Endothelial cell (in vitro differentiated cells): ENCODE measurements around the gene AQP6. TPM values are rescaled to one million over a fixed set of nuclear protein-coding genes. Genes with fewer than 3 reads are reported as not detected.

Source experiments
- DNase-seq: peaks from one replicate; pipeline ENCODE4 v3.0.0; 2021; ENCODE audit warnings: low spot score
- H3K27ac Mint-ChIP-seq: one replicate; pipeline ENCODE4 v1.8.0; 2021; ENCODE audit warnings: mixed read lengths, inconsistent platforms; ENCODE audit not compliant: unreplicated experiment
- H3K27me3 Mint-ChIP-seq: one replicate; pipeline ENCODE4 v1.8.0; 2021; ENCODE audit warnings: mild to moderate bottlenecking, moderate library complexity, mixed read lengths, inconsistent platforms; ENCODE audit not compliant: unreplicated experiment
- H3K36me3 Mint-ChIP-seq: one replicate; pipeline ENCODE4 v1.8.0; 2021; ENCODE audit warnings: mild to moderate bottlenecking, low read depth, mixed read lengths, inconsistent platforms; ENCODE audit not compliant: unreplicated experiment
- H3K4me1 Mint-ChIP-seq: one replicate; pipeline ENCODE4 v1.8.0; 2021; ENCODE audit warnings: mild to moderate bottlenecking, mixed read lengths, inconsistent platforms; ENCODE audit not compliant: unreplicated experiment
- H3K4me3 Mint-ChIP-seq: one replicate; pipeline ENCODE4 v1.8.0; 2021; ENCODE audit warnings: mild to moderate bottlenecking, mixed read lengths, inconsistent platforms; ENCODE audit not compliant: unreplicated experiment
- H3K9me3 Mint-ChIP-seq: one replicate; pipeline ENCODE4 v1.8.0; 2021; ENCODE audit warnings: mixed read lengths, inconsistent platforms; ENCODE audit not compliant: unreplicated experiment
- total RNA-seq: library from RNA; stranded (reverse); fragmentation: NEBNext Ultra II Directional; extraction: Animal tissue kit (Norgen Biotek cat#: 25700); gene quantifications from one replicate; pipeline ENCODE4 v1.2.1, GENCODE V29; 2021; ENCODE audit not compliant: unreplicated experiment
- TF ChIP-seq, protein P1 (sequence below): fragments of 200-600 bp; sonication (generic); IDR thresholded peaks from one replicate; pipeline ENCODE4 v1.5.0; 2021; ENCODE audit warnings: antibody characterized with exemption; ENCODE audit not compliant: unreplicated experiment

AQP6 gene
- total RNA-seq, 1 donor from 2014 or later, result not detected

DNA sequence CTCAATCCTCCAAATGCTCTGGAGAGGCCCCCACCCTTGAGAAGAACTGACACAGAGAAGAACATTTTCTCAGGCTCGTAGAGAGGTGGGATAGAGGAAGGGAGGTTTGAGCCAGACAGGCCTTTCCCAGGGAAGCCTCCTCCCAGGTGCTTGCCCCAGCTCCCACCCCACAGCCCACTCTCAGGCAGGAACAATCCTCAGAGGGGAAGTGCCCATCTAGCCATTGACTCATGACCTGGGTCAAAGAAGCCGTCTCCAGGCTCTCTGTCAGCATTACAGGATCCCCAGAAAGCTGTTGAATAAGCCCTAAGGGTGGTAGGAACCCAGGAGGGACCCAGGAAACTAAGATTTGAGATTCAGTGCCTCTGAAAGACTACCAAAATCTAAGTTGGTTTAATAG, 3.8 kb downstream of the AQP6 start:
- H3K9me3 Mint-ChIP-seq, result no peaks in the 10 kb centered on the region
- H3K4me3 Mint-ChIP-seq, result no peak overlapping the region
- H3K27me3 Mint-ChIP-seq, result peaks cover 3% of the 10 kb centered on the region
- no peak for DNase-seq
- peaks cover 29% of the 10 kb centered on the region for H3K4me1 Mint-ChIP-seq
- peaks cover 4% of the 10 kb centered on the region for H3K36me3 Mint-ChIP-seq
- TF ChIP-seq, protein P1, sequence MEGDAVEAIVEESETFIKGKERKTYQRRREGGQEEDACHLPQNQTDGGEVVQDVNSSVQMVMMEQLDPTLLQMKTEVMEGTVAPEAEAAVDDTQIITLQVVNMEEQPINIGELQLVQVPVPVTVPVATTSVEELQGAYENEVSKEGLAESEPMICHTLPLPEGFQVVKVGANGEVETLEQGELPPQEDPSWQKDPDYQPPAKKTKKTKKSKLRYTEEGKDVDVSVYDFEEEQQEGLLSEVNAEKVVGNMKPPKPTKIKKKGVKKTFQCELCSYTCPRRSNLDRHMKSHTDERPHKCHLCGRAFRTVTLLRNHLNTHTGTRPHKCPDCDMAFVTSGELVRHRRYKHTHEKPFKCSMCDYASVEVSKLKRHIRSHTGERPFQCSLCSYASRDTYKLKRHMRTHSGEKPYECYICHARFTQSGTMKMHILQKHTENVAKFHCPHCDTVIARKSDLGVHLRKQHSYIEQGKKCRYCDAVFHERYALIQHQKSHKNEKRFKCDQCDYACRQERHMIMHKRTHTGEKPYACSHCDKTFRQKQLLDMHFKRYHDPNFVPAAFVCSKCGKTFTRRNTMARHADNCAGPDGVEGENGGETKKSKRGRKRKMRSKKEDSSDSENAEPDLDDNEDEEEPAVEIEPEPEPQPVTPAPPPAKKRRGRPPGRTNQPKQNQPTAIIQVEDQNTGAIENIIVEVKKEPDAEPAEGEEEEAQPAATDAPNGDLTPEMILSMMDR, result no peak
- no peak overlapping the region for H3K27ac Mint-ChIP-seq

DNA sequence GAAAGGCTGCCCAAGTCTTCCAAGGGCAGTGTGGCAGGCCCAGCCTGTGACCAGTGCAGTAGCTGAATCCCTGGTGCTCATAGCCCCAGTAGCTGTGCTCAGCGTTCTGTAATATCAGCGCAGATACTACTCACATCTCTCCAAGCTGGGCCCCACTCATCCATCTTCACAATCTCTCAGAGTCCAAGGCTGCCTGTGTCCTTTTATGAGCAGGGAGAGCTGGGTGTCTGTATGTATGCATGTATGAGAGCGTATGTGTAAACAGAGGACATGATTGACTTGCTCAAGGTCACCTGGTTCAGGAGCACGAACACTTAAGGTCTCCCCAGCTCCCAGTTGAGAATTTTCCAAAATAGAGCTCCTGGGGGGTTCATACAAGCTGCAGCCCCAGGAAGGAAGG, 5.4 kb downstream of the AQP6 start:
- H3K27me3 Mint-ChIP-seq, result peaks cover 1% of the 10 kb centered on the region
- peaks cover 4% of the 10 kb centered on the region for H3K36me3 Mint-ChIP-seq
- no peak overlapping the region for H3K4me3 Mint-ChIP-seq
- TF ChIP-seq, protein P1, result no peak
- H3K4me1 Mint-ChIP-seq, result peaks cover 33% of the 10 kb centered on the region
- H3K9me3 Mint-ChIP-seq, result no peaks in the 10 kb centered on the region
- DNase-seq, result no peak
- no peak overlapping the region for H3K27ac Mint-ChIP-seq

DNA sequence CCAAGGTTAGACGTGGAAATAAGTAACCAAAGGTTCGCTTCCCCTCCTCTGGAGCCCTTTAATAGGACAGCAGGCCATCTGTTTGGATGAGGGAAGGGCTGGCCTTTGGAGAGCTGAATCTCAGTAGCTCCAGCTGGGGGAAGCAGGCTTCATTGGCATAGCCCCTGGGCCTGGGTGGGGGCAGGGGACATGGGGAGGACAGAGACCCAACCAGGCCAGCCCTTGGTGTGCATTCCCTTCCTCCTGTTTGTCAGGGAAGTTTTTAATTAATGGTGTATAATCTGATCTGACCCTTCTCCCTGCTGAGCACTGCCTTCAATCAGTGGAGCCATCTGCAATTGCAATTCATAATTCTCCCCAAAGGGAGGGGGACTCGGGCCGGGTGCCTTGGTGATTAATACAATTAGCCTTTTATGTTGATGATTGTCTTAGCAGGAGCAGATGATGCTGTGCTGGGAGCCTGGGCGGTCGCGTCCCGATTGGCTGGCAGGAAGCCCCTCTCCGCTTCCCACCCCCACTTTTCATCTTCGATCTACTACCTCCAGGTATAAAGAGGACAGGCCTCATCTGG, 6.4 kb downstream of the AQP6 start:
- Mint-ChIP-seq H3K36me3 (peaks cover 4% of the 10 kb centered on the region), H3K4me1 (peaks cover 39% of the 10 kb centered on the region), H3K27ac (no peak overlapping the region), H3K4me3 (no peak overlapping the region), H3K9me3 (no peaks in the 10 kb centered on the region), H3K27me3 (peaks cover 1% of the 10 kb centered on the region)
- TF ChIP-seq, protein P1, result no peak
- DNase-seq, result no peak

DNA sequence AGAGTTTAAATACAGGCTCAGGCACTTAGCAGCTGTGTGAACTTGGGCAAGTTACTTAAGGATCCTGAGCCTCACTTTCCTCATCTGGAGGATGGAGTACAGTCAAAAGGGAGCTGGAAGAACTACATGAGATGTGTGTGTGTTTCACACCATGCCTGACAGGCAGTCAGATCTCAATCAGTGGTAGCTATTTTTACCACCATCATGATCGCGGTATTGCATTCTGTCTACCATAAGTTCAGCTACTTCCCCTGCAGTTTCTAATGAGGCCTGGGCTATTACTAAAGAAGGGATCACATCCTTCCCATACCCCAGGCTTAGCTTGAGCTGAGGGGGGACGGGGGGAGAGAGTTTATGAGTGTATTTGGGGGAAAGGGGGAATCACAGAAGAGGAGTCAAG, 7.0 kb downstream of the AQP6 start:
- TF ChIP-seq, protein P1, result no peak
- peaks cover 1% of the 10 kb centered on the region for H3K27me3 Mint-ChIP-seq
- peaks cover 42% of the 10 kb centered on the region for H3K4me1 Mint-ChIP-seq
- no peak for DNase-seq
- H3K27ac Mint-ChIP-seq, result no peak overlapping the region
- H3K36me3 Mint-ChIP-seq, result peaks cover 3% of the 10 kb centered on the region
- H3K4me3 Mint-ChIP-seq, result no peak overlapping the region
- H3K9me3 Mint-ChIP-seq, result no peaks in the 10 kb centered on the region

DNA sequence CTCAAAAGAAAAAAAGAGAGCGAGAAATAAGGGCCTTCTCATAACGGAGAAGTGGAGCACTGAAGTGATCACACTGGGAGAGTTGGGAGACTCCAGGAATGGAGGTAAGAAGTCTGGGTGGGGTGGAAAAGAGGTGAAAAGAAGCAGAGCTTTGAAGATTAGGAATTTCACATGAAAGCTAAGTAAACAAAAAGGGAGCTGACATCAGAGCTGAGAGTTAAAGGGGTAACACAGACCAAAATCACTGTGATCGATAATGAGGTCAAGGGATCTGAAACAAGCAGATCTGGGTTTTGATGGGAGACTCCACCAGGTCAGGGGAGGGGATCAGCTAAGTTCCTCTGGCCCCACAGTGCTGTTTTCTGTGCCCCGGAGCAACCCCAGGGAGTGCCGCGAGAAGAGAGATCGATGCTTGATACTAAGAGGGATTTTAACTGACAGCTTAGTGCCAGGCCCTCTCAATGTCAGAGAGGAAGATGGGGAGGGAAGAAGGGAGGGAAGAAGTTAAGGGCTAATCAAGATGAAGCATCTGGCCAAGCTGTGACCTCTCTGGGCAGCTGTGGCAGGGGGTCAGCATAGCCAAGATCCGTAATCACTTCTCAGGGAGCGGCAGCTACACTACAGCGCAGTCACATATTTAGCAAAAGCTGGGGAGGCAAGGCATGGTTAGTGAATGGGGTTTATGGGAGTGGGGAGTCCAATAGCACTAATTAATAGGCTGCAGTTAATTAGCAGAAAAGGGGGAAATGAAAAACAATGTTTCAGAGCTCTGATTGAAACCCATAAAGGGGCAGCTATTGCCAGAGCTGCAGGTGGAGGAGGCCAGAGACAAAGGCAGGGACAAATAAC, 8.0 kb downstream of the AQP6 start:
- Mint-ChIP-seq H3K4me3 (no peak overlapping the region), H3K9me3 (no peaks in the 10 kb centered on the region), H3K36me3 (no peaks in the 10 kb centered on the region), H3K4me1 (peaks cover 42% of the 10 kb centered on the region), H3K27me3 (peaks cover 3% of the 10 kb centered on the region), H3K27ac (no peak overlapping the region)
- DNase-seq, result no peak
- TF ChIP-seq, protein P1, result no peak
